NCI-H2171 (cell line): ENCODE measurements around the gene TPST2.
A peak's percentile ranks its signal among the peaks of the same experiment; 100 is the strongest.

ENCODE experiments used
- DNase-seq: peaks from one replicate; lab custom pipeline; 2025; lab: John Stamatoyannopoulos, UW

Gene TPST2

GRCh38 chr22:26610072-26610958, 20.4 kb upstream of the TPST2 start:
- no peak for DNase-seq

- no peak for DNase-seq
These were observed 19.4 kb upstream of the TPST2 start for GRCh38 chr22:26609287-26609686.

GRCh38 chr22:26608129-26608528, 18.2 kb upstream of the TPST2 start:
- DNase-seq: no peak

- no peak for DNase-seq
These were observed 16.7 kb upstream of the TPST2 start for GRCh38 chr22:26606611-26607010.

GRCh38 chr22:26604368-26604767, 14.4 kb upstream of the TPST2 start:
- DNase-seq: no peak

- no peak for DNase-seq
These were observed 12.2 kb upstream of the TPST2 start for GRCh38 chr22:26602127-26602526.

GRCh38 chr22:26601726-26602125, 11.8 kb upstream of the TPST2 start:
- DNase-seq: no peak

GRCh38 chr22:26599505-26599904, 9.6 kb upstream of the TPST2 start:
- DNase-seq: no peak

GRCh38 chr22:26597480-26597879, 7.5 kb upstream of the TPST2 start:
- no peak for DNase-seq

- DNase-seq: no peak
These were observed 7.1 kb upstream of the TPST2 start for GRCh38 chr22:26597026-26597425.

- no peak for DNase-seq
These were observed 3.8 kb upstream of the TPST2 start for GRCh38 chr22:26593763-26594162.

- no peak for DNase-seq
These were observed 2.5 kb upstream of the TPST2 start for GRCh38 chr22:26592421-26592891.

GRCh38 chr22:26589367-26589844, 526 bp downstream of the TPST2 start:
- no peak for DNase-seq

- DNase-seq: no peak
These were observed 1.1 kb downstream of the TPST2 start for GRCh38 chr22:26588729-26589366.

- DNase-seq: no peak
These were observed 1.8 kb downstream of the TPST2 start for GRCh38 chr22:26587991-26588613.

- no peak for DNase-seq
These were observed 3.2 kb downstream of the TPST2 start for GRCh38 chr22:26586556-26587325.

GRCh38 chr22:26585104-26585790, 4.7 kb downstream of the TPST2 start:
- DNase-seq: peak; percentile 16

GRCh38 chr22:26584010-26584409, 5.9 kb downstream of the TPST2 start:
- no peak for DNase-seq

- no peak for DNase-seq
These were observed 8.2 kb downstream of the TPST2 start for GRCh38 chr22:26581633-26582168.

- no peak for DNase-seq
These were observed 8.9 kb downstream of the TPST2 start for GRCh38 chr22:26581026-26581425.
